ENCODE data around the gene ADCY9.

DNA sequence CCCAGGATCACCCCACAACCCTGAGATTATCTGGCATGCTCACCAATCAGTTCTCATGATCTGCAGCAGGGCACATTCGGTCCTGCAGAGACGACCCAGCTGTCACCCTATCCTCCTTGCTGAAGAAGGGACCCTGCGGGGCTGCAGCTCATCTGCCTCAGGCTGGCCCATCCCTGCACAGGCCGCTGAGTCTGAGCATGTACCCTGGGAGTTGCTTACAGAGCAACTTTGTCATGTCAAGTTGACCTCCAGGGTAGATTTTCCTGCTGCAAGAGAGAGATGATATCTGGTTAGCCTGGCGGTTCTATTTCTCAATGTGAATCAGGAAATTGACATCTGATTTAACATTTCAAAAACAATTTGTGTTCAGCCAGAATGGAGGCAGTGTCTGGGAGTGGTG, 36.0 kb upstream of the ADCY9 start:
- TF ChIP-seq, protein P1, sequence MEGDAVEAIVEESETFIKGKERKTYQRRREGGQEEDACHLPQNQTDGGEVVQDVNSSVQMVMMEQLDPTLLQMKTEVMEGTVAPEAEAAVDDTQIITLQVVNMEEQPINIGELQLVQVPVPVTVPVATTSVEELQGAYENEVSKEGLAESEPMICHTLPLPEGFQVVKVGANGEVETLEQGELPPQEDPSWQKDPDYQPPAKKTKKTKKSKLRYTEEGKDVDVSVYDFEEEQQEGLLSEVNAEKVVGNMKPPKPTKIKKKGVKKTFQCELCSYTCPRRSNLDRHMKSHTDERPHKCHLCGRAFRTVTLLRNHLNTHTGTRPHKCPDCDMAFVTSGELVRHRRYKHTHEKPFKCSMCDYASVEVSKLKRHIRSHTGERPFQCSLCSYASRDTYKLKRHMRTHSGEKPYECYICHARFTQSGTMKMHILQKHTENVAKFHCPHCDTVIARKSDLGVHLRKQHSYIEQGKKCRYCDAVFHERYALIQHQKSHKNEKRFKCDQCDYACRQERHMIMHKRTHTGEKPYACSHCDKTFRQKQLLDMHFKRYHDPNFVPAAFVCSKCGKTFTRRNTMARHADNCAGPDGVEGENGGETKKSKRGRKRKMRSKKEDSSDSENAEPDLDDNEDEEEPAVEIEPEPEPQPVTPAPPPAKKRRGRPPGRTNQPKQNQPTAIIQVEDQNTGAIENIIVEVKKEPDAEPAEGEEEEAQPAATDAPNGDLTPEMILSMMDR (IDR thresholded peaks at IDR 0.05): no peak
- TF ChIP-seq POLR2A (IDR thresholded peaks at IDR 0.05) (no peak), POLR2AphosphoS5 (IDR thresholded peaks at IDR 0.05) (no peak)
